MCF 10A (cell line): Measurements from ENCODE around the gene ZNF212. TPM values are rescaled to one million over a fixed set of nuclear protein-coding genes. Genes with fewer than 3 reads are reported as not detected.

ENCODE experiments used
- BruUV-seq: library from RNA; stranded (reverse); fragments of 400-500 nt; replicated peaks from 2 replicates; lab custom pipeline; 2021; lab: Mats Ljungman, UMichigan
- CTCF ChIA-PET: fragments of 300-600 bp; sonication (Branson Sonifier 250); formaldehyde crosslinking; extraction: SDS; loops from one replicate; lab custom pipeline; 2021; ENCODE audit warnings: antibody characterized with exemption, inconsistent platforms; lab: Yijun Ruan, JAX
- POLR2A ChIA-PET: fragments of 300-600, 350-650 bp; sonication (Branson Sonifier 250); formaldehyde crosslinking; extraction: SDS; loops from one replicate; lab custom pipeline; 2020; ENCODE audit warnings: antibody characterized with exemption, inconsistent platforms; lab: Yijun Ruan, JAX
- DNase-seq: peaks from one replicate; pipeline ENCODE4 v3.0.0-alpha.2; 2018; ENCODE audit not compliant: unreplicated experiment
- H3K27ac Mint-ChIP-seq: one replicate; pipeline ENCODE4 v1.8.0; 2022; ENCODE audit warnings: mild to moderate bottlenecking, low read depth, mixed read lengths; ENCODE audit not compliant: unreplicated experiment
- H3K27me3 Mint-ChIP-seq: one replicate; pipeline ENCODE4 v1.8.0; 2022; ENCODE audit warnings: mixed read lengths; ENCODE audit not compliant: insufficient read depth, unreplicated experiment
- H3K36me3 Mint-ChIP-seq: one replicate; pipeline ENCODE4 v1.8.0; 2022; ENCODE audit warnings: mild to moderate bottlenecking, moderate library complexity, mixed read lengths; ENCODE audit not compliant: insufficient read depth, unreplicated experiment
- H3K4me1 Mint-ChIP-seq: one replicate; pipeline ENCODE4 v1.8.0; 2022; ENCODE audit warnings: mixed read lengths; ENCODE audit not compliant: insufficient read depth, unreplicated experiment
- H3K4me3 Mint-ChIP-seq: one replicate; pipeline ENCODE4 v1.8.0; 2022; ENCODE audit warnings: mild to moderate bottlenecking, moderate library complexity, mixed read lengths; ENCODE audit not compliant: unreplicated experiment
- H3K9me3 Mint-ChIP-seq: one replicate; pipeline ENCODE4 v1.8.0; 2022; ENCODE audit warnings: mixed read lengths; ENCODE audit not compliant: unreplicated experiment
- CTCF ChIP-seq: fragments of 200-600 bp; IDR thresholded peaks from one replicate; pipeline ENCODE4 v1.8.0; 2022; ENCODE audit warnings: antibody characterized with exemption, mild to moderate bottlenecking; ENCODE audit not compliant: unreplicated experiment
- intact Hi-C: fragments of 100-400 bp; cut with micrococcal nuclease; formaldehyde crosslinking; loops from 2 replicates; pipeline ENCODE4 v1.14.1; 2022
- total RNA-seq: library from RNA; stranded (reverse); gene quantifications from 2 replicates; pipeline ENCODE4 v1.2.3, GENCODE V29; 2022

The ZNF212 gene
- total RNA-seq, 1 experiment from 2014 or later = 10.5 TPM

DNA sequence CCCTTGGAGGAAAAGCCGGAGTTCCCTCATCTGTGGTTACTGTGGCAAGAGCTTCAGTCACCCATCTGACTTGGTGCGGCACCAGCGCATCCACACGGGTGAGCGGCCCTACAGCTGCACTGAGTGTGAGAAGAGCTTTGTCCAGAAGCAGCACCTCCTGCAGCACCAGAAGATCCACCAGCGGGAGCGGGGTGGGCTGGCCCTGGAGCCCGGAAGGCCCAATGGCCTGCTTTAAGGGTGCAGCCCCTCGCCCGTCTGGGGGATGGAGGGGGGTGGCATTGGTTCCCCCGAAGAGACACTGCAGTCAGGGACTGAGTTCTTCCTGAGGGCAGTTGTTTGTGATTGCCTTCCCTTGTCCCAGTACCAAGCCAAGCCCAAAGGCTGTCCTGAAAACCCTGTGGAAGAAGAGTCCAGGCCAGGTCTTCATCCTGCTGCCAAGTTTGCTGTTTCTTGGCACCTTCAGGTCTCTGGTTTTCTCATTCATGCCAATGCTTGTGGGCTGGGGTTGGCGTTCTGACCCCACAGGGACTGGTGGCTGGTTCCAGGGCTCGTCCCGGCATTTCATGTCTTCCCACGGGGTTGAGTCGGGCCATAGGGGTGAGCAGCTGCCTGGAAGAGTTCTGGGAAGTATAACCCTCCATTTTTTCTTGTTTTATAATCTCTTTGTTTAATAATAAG lies 14.9 kb downstream of the ZNF212 start:
- Mint-ChIP-seq H3K9me3 (no peaks in the 10 kb centered on the region), H3K27me3 (no peaks in the 10 kb centered on the region), H3K4me3 (no peak overlapping the region), H3K36me3 (peaks cover 45% of the 10 kb centered on the region), H3K4me1 (peaks cover 10% of the 10 kb centered on the region), H3K27ac (no peak overlapping the region)
- TF ChIP-seq CTCF = no peak
- ChIA-PET CTCF (interaction anchor here (0.7 kb wide), 1 partner anchor 15 kb away, joined by 3 read pairs; no protein-coding TSS in a partner anchor), POLR2A (no interaction called here)
- no peak for DNase-seq
- BruUV-seq = no TSS peak
- intact Hi-C loops = no loop called here

- no peak overlapping the region for H3K27ac Mint-ChIP-seq
- no peak for TF ChIP-seq CTCF
- DNase-seq = no peak
- POLR2A ChIA-PET = no interaction called here
- intact Hi-C loops = no loop called here
- H3K4me1 Mint-ChIP-seq = peaks cover 10% of the 10 kb centered on the region
- no TSS peak for BruUV-seq
- CTCF ChIA-PET = no interaction called here
- no peak overlapping the region for H3K4me3 Mint-ChIP-seq
- H3K27me3 Mint-ChIP-seq = no peaks in the 10 kb centered on the region
- H3K36me3 Mint-ChIP-seq = peaks cover 36% of the 10 kb centered on the region
- no peaks in the 10 kb centered on the region for H3K9me3 Mint-ChIP-seq
Observed at GRCh38 chr7:149255174-149255573, 15.7 kb downstream of the ZNF212 start.

DNA sequence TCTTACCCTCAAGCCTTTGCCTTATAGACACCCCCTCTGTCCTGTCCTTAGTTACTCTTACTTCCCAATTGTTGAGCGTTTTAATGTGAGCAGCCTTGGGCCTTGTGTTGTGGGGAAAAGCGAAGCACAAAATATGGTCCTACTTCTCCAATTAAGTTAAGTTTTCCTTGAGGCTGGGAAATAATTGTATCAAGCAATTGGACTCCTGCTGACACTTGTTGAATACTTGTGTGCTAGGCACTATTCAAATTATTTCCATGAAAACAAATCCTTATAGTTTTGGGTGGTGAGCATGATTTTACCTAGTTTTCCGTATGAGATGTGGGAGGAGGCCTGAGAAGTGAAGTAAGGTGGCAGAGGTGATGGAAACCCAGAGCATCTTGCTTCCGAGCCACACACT lies 17.1 kb downstream of the ZNF212 start:
- no peaks in the 10 kb centered on the region for H3K27me3 Mint-ChIP-seq
- intact Hi-C loops = no loop called here
- ChIA-PET POLR2A (interaction anchor here (0.5 to 0.7 kb wide), 3 partner anchors 19 to 62 kb away, joined by 3 to 4 read pairs (median 3); no protein-coding TSS in a partner anchor), CTCF (interaction anchor here (0.6 kb wide), 1 partner anchor 16 kb away, joined by 3 read pairs; no protein-coding TSS in a partner anchor)
- no peaks in the 10 kb centered on the region for H3K9me3 Mint-ChIP-seq
- no peak for TF ChIP-seq CTCF
- peaks cover 22% of the 10 kb centered on the region for H3K36me3 Mint-ChIP-seq
- BruUV-seq = no TSS peak
- H3K4me1 Mint-ChIP-seq = peaks cover 10% of the 10 kb centered on the region
- DNase-seq = no peak
- no peak overlapping the region for H3K4me3 Mint-ChIP-seq
- no peak overlapping the region for H3K27ac Mint-ChIP-seq

GRCh38 chr7:149257146-149257545 lies 17.7 kb downstream of the ZNF212 start:
- no peaks in the 10 kb centered on the region for H3K27me3 Mint-ChIP-seq
- peaks cover 16% of the 10 kb centered on the region for H3K36me3 Mint-ChIP-seq
- H3K4me1 Mint-ChIP-seq = peaks cover 10% of the 10 kb centered on the region
- POLR2A ChIA-PET = interaction anchor here (0.6 to 1.5 kb wide), 2 partner anchors 62 to 131 kb away, joined by 3 read pairs; no protein-coding TSS in a partner anchor
- no peak for DNase-seq
- no peaks in the 10 kb centered on the region for H3K9me3 Mint-ChIP-seq
- BruUV-seq = no TSS peak
- H3K27ac Mint-ChIP-seq = no peak overlapping the region
- intact Hi-C loops = no loop called here
- TF ChIP-seq CTCF = no peak
- CTCF ChIA-PET = interaction anchor here (1.3 kb wide), 1 partner anchor 54 kb away, joined by 4 read pairs; no protein-coding TSS in a partner anchor
- no peak overlapping the region for H3K4me3 Mint-ChIP-seq
